ENCODE measurements around the gene MAP3K9.

GRCh38 chr14:70803321-70804310 lies 5.7 kb downstream of the MAP3K9 start:
- TF ChIP-seq, protein P1, sequence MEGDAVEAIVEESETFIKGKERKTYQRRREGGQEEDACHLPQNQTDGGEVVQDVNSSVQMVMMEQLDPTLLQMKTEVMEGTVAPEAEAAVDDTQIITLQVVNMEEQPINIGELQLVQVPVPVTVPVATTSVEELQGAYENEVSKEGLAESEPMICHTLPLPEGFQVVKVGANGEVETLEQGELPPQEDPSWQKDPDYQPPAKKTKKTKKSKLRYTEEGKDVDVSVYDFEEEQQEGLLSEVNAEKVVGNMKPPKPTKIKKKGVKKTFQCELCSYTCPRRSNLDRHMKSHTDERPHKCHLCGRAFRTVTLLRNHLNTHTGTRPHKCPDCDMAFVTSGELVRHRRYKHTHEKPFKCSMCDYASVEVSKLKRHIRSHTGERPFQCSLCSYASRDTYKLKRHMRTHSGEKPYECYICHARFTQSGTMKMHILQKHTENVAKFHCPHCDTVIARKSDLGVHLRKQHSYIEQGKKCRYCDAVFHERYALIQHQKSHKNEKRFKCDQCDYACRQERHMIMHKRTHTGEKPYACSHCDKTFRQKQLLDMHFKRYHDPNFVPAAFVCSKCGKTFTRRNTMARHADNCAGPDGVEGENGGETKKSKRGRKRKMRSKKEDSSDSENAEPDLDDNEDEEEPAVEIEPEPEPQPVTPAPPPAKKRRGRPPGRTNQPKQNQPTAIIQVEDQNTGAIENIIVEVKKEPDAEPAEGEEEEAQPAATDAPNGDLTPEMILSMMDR (IDR thresholded peaks at IDR 0.05) = no peak
- TF ChIP-seq POLR2AphosphoS5 (IDR thresholded peaks at IDR 0.05) (no peak), POLR2A (IDR thresholded peaks at IDR 0.05) (no peak), EP300 (IDR thresholded peaks at IDR 0.05) (no peak)

All from suprapubic skin (tissue), 4 donors.